GM23338 (cell line): Measurements from ENCODE around the gene ARHGAP12. TPM values are rescaled to one million over a fixed set of nuclear protein-coding genes. Genes with fewer than 3 reads are reported as not detected.

Experiments
- ATAC-seq: fragments of 200-7000 bp; cut with Tn5 transposase; 3 replicates; pipeline ENCODE4 v1.9.1; 2020
- DNase-seq: peaks from one replicate; pipeline ENCODE4 v3.0.0-alpha.2; 2015; ENCODE audit warnings: low spot score
- H2AFZ ChIP-seq: fragments of 200-600 bp; sonication (generic); 2 replicates; pipeline ENCODE4 v1.8.0; 2016; ENCODE audit warnings: antibody characterized with exemption, mild to moderate bottlenecking, moderate library complexity
- H3F3A ChIP-seq: fragments of 200-600 bp; sonication (generic); replicated peaks from 2 replicates; pipeline ENCODE4 v1.8.0; 2017; ENCODE audit warnings: antibody characterized with exemption, mixed run types, low read depth
- H3K27ac ChIP-seq: fragments of 200-600 bp; sonication (generic); 2 replicates; pipeline ENCODE4 v1.6.1; 2016; ENCODE audit warnings: low read depth
- H3K27me3 ChIP-seq: fragments of 200-600 bp; sonication (generic); 2 replicates; pipeline ENCODE4 v1.8.0; 2016; ENCODE audit warnings: mild to moderate bottlenecking, mixed run types, moderate library complexity; ENCODE audit not compliant: insufficient read depth
- H3K36me3 ChIP-seq: fragments of 200-600 bp; sonication (generic); 2 replicates; pipeline ENCODE4 v1.8.0; 2016; ENCODE audit warnings: mild to moderate bottlenecking; ENCODE audit not compliant: insufficient read depth
- H3K4me1 ChIP-seq: fragments of 200-600 bp; sonication (generic); 2 replicates; pipeline ENCODE4 v1.8.0; 2016; ENCODE audit warnings: mild to moderate bottlenecking, moderate library complexity; ENCODE audit not compliant: insufficient read depth
- H3K4me2 ChIP-seq: fragments of 200-600 bp; sonication (generic); 2 replicates; pipeline ENCODE4 v1.7.1; 2017; ENCODE audit warnings: mixed run types
- H3K4me3 ChIP-seq: fragments of 200-600 bp; sonication (generic); 2 replicates; pipeline ENCODE4 v1.6.1; 2016; ENCODE audit warnings: mixed run types
- H3K79me2 ChIP-seq: fragments of 200-600 bp; sonication (generic); replicated peaks from 2 replicates; pipeline ENCODE4 v1.8.0; 2017; ENCODE audit warnings: mild to moderate bottlenecking; ENCODE audit not compliant: insufficient read depth
- H3K9me2 ChIP-seq: fragments of 200-600 bp; sonication (generic); 2 replicates; pipeline ENCODE4 v1.8.0; 2017; ENCODE audit not compliant: insufficient read depth
- H4K20me1 ChIP-seq: fragments of 200-600 bp; sonication (generic); replicated peaks from 2 replicates; pipeline ENCODE4 v1.8.0; 2017; ENCODE audit warnings: mild to moderate bottlenecking; ENCODE audit not compliant: insufficient read depth
- H3K27ac Mint-ChIP-seq: 2 replicates; pipeline ENCODE4 v1.8.0; 2020; ENCODE audit warnings: inconsistent platforms, mild to moderate bottlenecking, moderate library complexity, mixed read lengths
- H3K27me3 Mint-ChIP-seq: 3 replicates; pipeline ENCODE4 v1.8.0; 2022; ENCODE audit warnings: low read depth, mild to moderate bottlenecking, moderate library complexity, mixed read lengths, inconsistent platforms; ENCODE audit not compliant: insufficient read depth, poor library complexity
- H3K36me3 Mint-ChIP-seq: 3 replicates; pipeline ENCODE4 v1.8.0; 2021; ENCODE audit warnings: low read depth, mild to moderate bottlenecking, inconsistent platforms, moderate library complexity, mixed read lengths
- H3K4me1 Mint-ChIP-seq: 3 replicates; pipeline ENCODE4 v1.8.0; 2020; ENCODE audit warnings: mild to moderate bottlenecking, inconsistent platforms, mixed read lengths
- H3K4me3 Mint-ChIP-seq: 3 replicates; pipeline ENCODE4 v1.8.0; 2021; ENCODE audit warnings: moderate library complexity, mild to moderate bottlenecking, inconsistent platforms, mixed read lengths
- H3K9me3 Mint-ChIP-seq: 3 replicates; pipeline ENCODE4 v1.8.0; 2020; ENCODE audit warnings: moderate library complexity, mild to moderate bottlenecking, inconsistent platforms, mixed read lengths
- CREB1 ChIP-seq: fragments of 250-450 bp; sonication (Bioruptor Pico); IDR thresholded peaks from 2 replicates; pipeline ENCODE4 v1.5.0; 2020; ENCODE audit warnings: low read depth, mild to moderate bottlenecking, moderate library complexity
- EZH2 ChIP-seq: fragments of 200-600 bp; sonication (generic); IDR thresholded peaks from one replicate; pipeline ENCODE4 v1.8.0; 2017; ENCODE audit warnings: antibody characterized with exemption, mild to moderate bottlenecking, low read depth; ENCODE audit not compliant: unreplicated experiment
- EZH2phosphoT487 ChIP-seq: fragments of 200-600 bp; sonication (generic); IDR thresholded peaks from one replicate; pipeline ENCODE4 v1.8.1; 2018; ENCODE audit warnings: antibody characterized with exemption; ENCODE audit not compliant: unreplicated experiment
- JUNB ChIP-seq: IDR thresholded peaks from one replicate; pipeline ENCODE4 v1.6.1; 2016; ENCODE audit warnings: antibody characterized with exemption; ENCODE audit not compliant: unreplicated experiment
- NANOG ChIP-seq: IDR thresholded peaks from 2 replicates; pipeline ENCODE4 v1.6.1; 2016; ENCODE audit warnings: antibody characterized with exemption, borderline replicate concordance
- POLR2AphosphoS5 ChIP-seq: IDR thresholded peaks from 2 replicates; pipeline ENCODE4 v1.6.1; 2016; ENCODE audit warnings: antibody characterized with exemption, low read depth
- STAT1 ChIP-seq: IDR thresholded peaks from one replicate; pipeline ENCODE4 v1.6.1; 2016; ENCODE audit warnings: antibody characterized with exemption; ENCODE audit not compliant: unreplicated experiment
- ZNF114 ChIP-seq: fragments of 250-450 bp; sonication (Bioruptor Pico); IDR thresholded peaks from 2 replicates; pipeline ENCODE4 v1.5.0; 2020; ENCODE audit warnings: mild to moderate bottlenecking, moderate library complexity
- ZNF331 ChIP-seq: fragments of 250-450 bp; sonication (Bioruptor Pico); IDR thresholded peaks from 2 replicates; pipeline ENCODE4 v1.5.0; 2020; ENCODE audit warnings: low read depth, mild to moderate bottlenecking, moderate library complexity
- polyA plus RNA-seq: library from polyadenylated mRNA; unstranded; fragments of >200 nt; fragmentation: Nextera tagmentation; extraction: Ambion mirVana; gene quantifications from 2 replicates; pipeline ENCODE4 v1.2.1, GENCODE V29; 2016
- total RNA-seq: library from RNA; depleted of rRNA; stranded (reverse); fragments of >200 nt; shearing (Covaris generic); gene quantifications from 2 replicates; pipeline ENCODE4 v1.2.3, GENCODE V29; 2014
- TF ChIP-seq, protein P1 (sequence below): IDR thresholded peaks from 2 replicates; pipeline ENCODE4 v1.6.1; 2016; ENCODE audit warnings: antibody characterized with exemption
- TF ChIP-seq, protein P2 (sequence below): fragments of 250-450 bp; sonication (Bioruptor Pico); IDR thresholded peaks from 2 replicates; pipeline ENCODE4 v1.5.0; 2020; ENCODE audit warnings: mild to moderate bottlenecking, moderate library complexity
- TF ChIP-seq, protein P3 (sequence below): IDR thresholded peaks from one replicate; pipeline ENCODE4 v1.6.1; 2018; ENCODE audit warnings: antibody characterized with exemption; ENCODE audit not compliant: unreplicated experiment
- TF ChIP-seq, protein P4 (sequence below), 2 experiments: fragments of 200-600 bp in 1 of 2; sonication (generic) in 1 of 2; conservative IDR thresholded peaks; 2 replicates each; pipeline versions ENCODE4 v1.5.1 to v1.6.1; 2016 to 2017; ENCODE audit warnings: antibody characterized with exemption in 2 of 2, low read depth in 2 of 2, mild to moderate bottlenecking in 2 of 2, moderate library complexity in 1 of 2

Gene ARHGAP12
- total and polyA plus RNA-seq, 2 experiments from 2014 or later: 27.5 to 50.7 TPM

DNA sequence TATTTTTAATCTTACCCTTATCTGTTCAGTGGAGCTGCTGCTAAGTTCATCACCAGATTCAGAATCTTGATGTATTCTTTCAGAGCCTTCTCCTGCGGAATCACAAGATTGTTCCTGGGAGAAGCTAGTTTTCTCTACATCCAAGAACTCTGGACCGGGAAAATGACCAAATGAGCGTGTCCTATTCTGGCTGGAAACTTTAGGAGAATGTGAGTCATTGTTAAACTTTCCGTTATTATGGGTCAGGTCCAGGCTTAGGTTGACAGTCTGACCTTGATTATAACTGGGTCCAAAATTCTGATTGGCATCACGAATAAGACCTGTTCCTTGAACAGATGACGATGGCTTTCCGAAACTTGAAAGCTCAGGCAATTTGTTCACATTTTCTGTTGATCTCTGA lies 20.5 kb downstream of the ARHGAP12 start:
- no peaks in the 10 kb centered on the region for H3F3A ChIP-seq
- H3K4me3 ChIP-seq: no peak overlapping the region
- no peak for TF ChIP-seq EZH2phosphoT487
- TF ChIP-seq POLR2AphosphoS5: no peak
- no peak for TF ChIP-seq STAT1
- TF ChIP-seq, protein P1, sequence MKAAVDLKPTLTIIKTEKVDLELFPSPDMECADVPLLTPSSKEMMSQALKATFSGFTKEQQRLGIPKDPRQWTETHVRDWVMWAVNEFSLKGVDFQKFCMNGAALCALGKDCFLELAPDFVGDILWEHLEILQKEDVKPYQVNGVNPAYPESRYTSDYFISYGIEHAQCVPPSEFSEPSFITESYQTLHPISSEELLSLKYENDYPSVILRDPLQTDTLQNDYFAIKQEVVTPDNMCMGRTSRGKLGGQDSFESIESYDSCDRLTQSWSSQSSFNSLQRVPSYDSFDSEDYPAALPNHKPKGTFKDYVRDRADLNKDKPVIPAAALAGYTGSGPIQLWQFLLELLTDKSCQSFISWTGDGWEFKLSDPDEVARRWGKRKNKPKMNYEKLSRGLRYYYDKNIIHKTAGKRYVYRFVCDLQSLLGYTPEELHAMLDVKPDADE: no peak
- TF ChIP-seq CREB1: no peak
- no peak for TF ChIP-seq JUNB
- TF ChIP-seq, protein P2, sequence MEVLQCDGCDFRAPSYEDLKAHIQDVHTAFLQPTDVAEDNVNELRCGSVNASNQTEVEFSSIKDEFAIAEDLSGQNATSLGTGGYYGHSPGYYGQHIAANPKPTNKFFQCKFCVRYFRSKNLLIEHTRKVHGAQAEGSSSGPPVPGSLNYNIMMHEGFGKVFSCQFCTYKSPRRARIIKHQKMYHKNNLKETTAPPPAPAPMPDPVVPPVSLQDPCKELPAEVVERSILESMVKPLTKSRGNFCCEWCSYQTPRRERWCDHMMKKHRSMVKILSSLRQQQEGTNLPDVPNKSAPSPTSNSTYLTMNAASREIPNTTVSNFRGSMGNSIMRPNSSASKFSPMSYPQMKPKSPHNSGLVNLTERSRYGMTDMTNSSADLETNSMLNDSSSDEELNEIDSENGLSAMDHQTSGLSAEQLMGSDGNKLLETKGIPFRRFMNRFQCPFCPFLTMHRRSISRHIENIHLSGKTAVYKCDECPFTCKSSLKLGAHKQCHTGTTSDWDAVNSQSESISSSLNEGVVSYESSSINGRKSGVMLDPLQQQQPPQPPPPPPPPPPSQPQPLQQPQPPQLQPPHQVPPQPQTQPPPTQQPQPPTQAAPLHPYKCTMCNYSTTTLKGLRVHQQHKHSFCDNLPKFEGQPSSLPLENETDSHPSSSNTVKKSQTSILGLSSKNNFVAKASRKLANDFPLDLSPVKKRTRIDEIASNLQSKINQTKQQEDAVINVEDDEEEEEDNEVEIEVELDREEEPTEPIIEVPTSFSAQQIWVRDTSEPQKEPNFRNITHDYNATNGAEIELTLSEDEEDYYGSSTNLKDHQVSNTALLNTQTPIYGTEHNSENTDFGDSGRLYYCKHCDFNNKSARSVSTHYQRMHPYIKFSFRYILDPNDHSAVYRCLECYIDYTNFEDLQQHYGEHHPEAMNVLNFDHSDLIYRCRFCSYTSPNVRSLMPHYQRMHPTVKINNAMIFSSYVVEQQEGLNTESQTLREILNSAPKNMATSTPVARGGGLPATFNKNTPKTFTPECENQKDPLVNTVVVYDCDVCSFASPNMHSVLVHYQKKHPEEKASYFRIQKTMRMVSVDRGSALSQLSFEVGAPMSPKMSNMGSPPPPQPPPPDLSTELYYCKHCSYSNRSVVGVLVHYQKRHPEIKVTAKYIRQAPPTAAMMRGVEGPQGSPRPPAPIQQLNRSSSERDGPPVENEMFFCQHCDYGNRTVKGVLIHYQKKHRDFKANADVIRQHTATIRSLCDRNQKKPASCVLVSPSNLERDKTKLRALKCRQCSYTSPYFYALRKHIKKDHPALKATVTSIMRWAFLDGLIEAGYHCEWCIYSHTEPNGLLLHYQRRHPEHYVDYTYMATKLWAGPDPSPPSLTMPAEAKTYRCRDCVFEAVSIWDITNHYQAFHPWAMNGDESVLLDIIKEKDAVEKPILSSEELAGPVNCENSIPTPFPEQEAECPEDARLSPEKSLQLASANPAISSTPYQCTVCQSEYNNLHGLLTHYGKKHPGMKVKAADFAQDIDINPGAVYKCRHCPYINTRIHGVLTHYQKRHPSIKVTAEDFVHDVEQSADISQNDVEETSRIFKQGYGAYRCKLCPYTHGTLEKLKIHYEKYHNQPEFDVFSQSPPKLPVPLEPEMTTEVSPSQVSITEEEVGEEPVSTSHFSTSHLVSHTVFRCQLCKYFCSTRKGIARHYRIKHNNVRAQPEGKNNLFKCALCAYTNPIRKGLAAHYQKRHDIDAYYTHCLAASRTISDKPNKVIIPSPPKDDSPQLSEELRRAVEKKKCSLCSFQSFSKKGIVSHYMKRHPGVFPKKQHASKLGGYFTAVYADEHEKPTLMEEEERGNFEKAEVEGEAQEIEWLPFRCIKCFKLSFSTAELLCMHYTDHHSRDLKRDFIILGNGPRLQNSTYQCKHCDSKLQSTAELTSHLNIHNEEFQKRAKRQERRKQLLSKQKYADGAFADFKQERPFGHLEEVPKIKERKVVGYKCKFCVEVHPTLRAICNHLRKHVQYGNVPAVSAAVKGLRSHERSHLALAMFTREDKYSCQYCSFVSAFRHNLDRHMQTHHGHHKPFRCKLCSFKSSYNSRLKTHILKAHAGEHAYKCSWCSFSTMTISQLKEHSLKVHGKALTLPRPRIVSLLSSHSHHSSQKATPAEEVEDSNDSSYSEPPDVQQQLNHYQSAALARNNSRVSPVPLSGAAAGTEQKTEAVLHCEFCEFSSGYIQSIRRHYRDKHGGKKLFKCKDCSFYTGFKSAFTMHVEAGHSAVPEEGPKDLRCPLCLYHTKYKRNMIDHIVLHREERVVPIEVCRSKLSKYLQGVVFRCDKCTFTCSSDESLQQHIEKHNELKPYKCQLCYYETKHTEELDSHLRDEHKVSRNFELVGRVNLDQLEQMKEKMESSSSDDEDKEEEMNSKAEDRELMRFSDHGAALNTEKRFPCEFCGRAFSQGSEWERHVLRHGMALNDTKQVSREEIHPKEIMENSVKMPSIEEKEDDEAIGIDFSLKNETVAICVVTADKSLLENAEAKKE (CRISPR knock-in tag): no peak
- TF ChIP-seq, protein P3, sequence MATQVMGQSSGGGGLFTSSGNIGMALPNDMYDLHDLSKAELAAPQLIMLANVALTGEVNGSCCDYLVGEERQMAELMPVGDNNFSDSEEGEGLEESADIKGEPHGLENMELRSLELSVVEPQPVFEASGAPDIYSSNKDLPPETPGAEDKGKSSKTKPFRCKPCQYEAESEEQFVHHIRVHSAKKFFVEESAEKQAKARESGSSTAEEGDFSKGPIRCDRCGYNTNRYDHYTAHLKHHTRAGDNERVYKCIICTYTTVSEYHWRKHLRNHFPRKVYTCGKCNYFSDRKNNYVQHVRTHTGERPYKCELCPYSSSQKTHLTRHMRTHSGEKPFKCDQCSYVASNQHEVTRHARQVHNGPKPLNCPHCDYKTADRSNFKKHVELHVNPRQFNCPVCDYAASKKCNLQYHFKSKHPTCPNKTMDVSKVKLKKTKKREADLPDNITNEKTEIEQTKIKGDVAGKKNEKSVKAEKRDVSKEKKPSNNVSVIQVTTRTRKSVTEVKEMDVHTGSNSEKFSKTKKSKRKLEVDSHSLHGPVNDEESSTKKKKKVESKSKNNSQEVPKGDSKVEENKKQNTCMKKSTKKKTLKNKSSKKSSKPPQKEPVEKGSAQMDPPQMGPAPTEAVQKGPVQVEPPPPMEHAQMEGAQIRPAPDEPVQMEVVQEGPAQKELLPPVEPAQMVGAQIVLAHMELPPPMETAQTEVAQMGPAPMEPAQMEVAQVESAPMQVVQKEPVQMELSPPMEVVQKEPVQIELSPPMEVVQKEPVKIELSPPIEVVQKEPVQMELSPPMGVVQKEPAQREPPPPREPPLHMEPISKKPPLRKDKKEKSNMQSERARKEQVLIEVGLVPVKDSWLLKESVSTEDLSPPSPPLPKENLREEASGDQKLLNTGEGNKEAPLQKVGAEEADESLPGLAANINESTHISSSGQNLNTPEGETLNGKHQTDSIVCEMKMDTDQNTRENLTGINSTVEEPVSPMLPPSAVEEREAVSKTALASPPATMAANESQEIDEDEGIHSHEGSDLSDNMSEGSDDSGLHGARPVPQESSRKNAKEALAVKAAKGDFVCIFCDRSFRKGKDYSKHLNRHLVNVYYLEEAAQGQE: no peak
- no peak for TF ChIP-seq ZNF114 (CRISPR knock-in tag)
- no peak for TF ChIP-seq ZNF331 (CRISPR knock-in tag)
- no peak for TF ChIP-seq EZH2
- TF ChIP-seq, protein P4, sequence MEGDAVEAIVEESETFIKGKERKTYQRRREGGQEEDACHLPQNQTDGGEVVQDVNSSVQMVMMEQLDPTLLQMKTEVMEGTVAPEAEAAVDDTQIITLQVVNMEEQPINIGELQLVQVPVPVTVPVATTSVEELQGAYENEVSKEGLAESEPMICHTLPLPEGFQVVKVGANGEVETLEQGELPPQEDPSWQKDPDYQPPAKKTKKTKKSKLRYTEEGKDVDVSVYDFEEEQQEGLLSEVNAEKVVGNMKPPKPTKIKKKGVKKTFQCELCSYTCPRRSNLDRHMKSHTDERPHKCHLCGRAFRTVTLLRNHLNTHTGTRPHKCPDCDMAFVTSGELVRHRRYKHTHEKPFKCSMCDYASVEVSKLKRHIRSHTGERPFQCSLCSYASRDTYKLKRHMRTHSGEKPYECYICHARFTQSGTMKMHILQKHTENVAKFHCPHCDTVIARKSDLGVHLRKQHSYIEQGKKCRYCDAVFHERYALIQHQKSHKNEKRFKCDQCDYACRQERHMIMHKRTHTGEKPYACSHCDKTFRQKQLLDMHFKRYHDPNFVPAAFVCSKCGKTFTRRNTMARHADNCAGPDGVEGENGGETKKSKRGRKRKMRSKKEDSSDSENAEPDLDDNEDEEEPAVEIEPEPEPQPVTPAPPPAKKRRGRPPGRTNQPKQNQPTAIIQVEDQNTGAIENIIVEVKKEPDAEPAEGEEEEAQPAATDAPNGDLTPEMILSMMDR (conservative IDR thresholded peaks at IDR 0.05; ENCODE audit: low read depth in 2 of 2): no peak
- TF ChIP-seq NANOG: no peak
- peaks cover 11% of the 10 kb centered on the region; the same call in 1 of the 2 replicates for H3K36me3 ChIP-seq
- no peak overlapping the region for H3K27ac Mint-ChIP-seq
- peaks cover 17% of the 10 kb centered on the region for H4K20me1 ChIP-seq
- H3K79me2 ChIP-seq: peaks cover 100% of the 10 kb centered on the region
- H2AFZ ChIP-seq: no peak overlapping the region
- no peak overlapping the region for H3K4me2 ChIP-seq
- no peak overlapping the region for H3K27ac ChIP-seq
- ATAC-seq (no peak), DNase-seq (no peak)
- peaks cover 1% of the 10 kb centered on the region for H3K27me3 Mint-ChIP-seq
- peaks cover 15% of the 10 kb centered on the region; the same call in 2 of the 3 replicates for H3K4me1 Mint-ChIP-seq
- no peaks in the 10 kb centered on the region for H3K9me2 ChIP-seq
- no peaks in the 10 kb centered on the region for H3K27me3 ChIP-seq
- H3K36me3 Mint-ChIP-seq: peaks cover 25% of the 10 kb centered on the region
- H3K4me1 ChIP-seq: peaks cover 9% of the 10 kb centered on the region
- H3K9me3 Mint-ChIP-seq: no peaks in the 10 kb centered on the region
- no peak overlapping the region for H3K4me3 Mint-ChIP-seq
